CD4-positive, alpha-beta T cell treated with Interleukin-6 for 4 hours (primary cell): Measurements from ENCODE around the gene KRT2.
A peak's percentile ranks its signal among the peaks of the same experiment; 100 is the strongest.

Experiments
- DNase-seq: peaks from one replicate; pipeline ENCODE4 v3.0.0-alpha.2; 2020; ENCODE audit warnings: mixed read lengths

Gene KRT2

GRCh38 chr12:52662093-52662917 is 10.3 kb upstream of the KRT2 start:
- DNase-seq, result no peak

GRCh38 chr12:52661668-52662067 is 9.7 kb upstream of the KRT2 start:
- no peak for DNase-seq

GRCh38 chr12:52660934-52661499 is 9.0 kb upstream of the KRT2 start:
- no peak for DNase-seq

- DNase-seq, result no peak
Measured at GRCh38 chr12:52659951-52660350, 7.9 kb upstream of the KRT2 start.

- no peak for DNase-seq
Measured at GRCh38 chr12:52659395-52659794, 7.4 kb upstream of the KRT2 start.

- DNase-seq, result no peak
Measured at GRCh38 chr12:52658196-52658595, 6.2 kb upstream of the KRT2 start.

GRCh38 chr12:52657250-52657902 is 5.4 kb upstream of the KRT2 start:
- DNase-seq, result no peak

GRCh38 chr12:52656616-52657015 is 4.6 kb upstream of the KRT2 start:
- no peak for DNase-seq

- DNase-seq, result no peak
Measured at GRCh38 chr12:52655720-52656124, 3.7 kb upstream of the KRT2 start.

GRCh38 chr12:52655251-52655650 is 3.2 kb upstream of the KRT2 start:
- DNase-seq, result no peak

- DNase-seq, result no peak
Measured at GRCh38 chr12:52650520-52651081, 1.4 kb downstream of the KRT2 start.

GRCh38 chr12:52649066-52649465 is 2.9 kb downstream of the KRT2 start:
- DNase-seq, result no peak

GRCh38 chr12:52648012-52648550 is 3.9 kb downstream of the KRT2 start:
- no peak for DNase-seq

- DNase-seq, result no peak
Measured at GRCh38 chr12:52647601-52648000, 4.4 kb downstream of the KRT2 start.

GRCh38 chr12:52646613-52647012 is 5.4 kb downstream of the KRT2 start:
- no peak for DNase-seq

- no peak for DNase-seq
Measured at GRCh38 chr12:52645982-52646381, 6.0 kb downstream of the KRT2 start.

GRCh38 chr12:52645120-52645761 is 6.8 kb downstream of the KRT2 start:
- DNase-seq, result peak; percentile 63

- DNase-seq, result no peak
Measured at GRCh38 chr12:52644078-52644415, 8.0 kb downstream of the KRT2 start.

GRCh38 chr12:52643233-52644077 is 8.6 kb downstream of the KRT2 start:
- no peak for DNase-seq

- no peak for DNase-seq
Measured at GRCh38 chr12:52641468-52641867, 10.5 kb downstream of the KRT2 start.

- DNase-seq, result no peak
Measured at GRCh38 chr12:52637299-52637698, 14.7 kb downstream of the KRT2 start.

GRCh38 chr12:52636592-52637258 is 15.3 kb downstream of the KRT2 start:
- no peak for DNase-seq
